Measurements from ENCODE around the gene ZNF83. TPM values are rescaled to one million over a fixed set of nuclear protein-coding genes. Genes with fewer than 3 reads are reported as not detected.
"Not testable (repeated sequence)": the region's sequence is repeated elsewhere in the genome, so short reads cannot be mapped to it uniquely, and the experiment has no call there.

The ZNF83 gene
- polyA plus RNA-seq, 1 of the 3 experiments (the other 2 are of a cell fraction): 30.1 TPM

DNA sequence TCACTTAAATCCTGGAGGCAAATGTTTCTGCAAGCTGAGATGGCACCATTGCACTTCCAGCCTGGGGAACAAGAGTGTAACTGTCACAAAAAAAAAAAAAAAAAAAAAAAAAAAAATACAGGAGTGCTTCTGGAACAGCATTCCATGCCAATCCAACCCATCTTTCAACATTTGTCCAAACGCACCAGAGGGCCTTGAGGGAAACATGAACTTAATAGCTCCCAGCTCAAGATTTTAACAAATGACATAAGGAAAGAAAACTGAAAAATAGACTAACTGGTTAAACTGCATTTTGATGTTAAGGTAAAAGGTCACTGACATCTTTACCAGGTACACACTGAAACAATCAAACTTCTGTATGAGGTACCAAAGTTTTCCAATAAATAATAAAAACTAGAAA lies 47.7 kb upstream of the ZNF83 start:
- H3K4me3 ChIP-seq (ENCODE audit: low read depth in 2 of 2, low read length in 1 of 2): no peak overlapping the region
- no peaks in the 10 kb centered on the region for H3K9me3 ChIP-seq
- H3K9ac ChIP-seq: no peak overlapping the region
- H3K27ac ChIP-seq (ENCODE audit: low read depth in 2 of 2, low read length in 1 of 2): no peak overlapping the region
- no peaks in the 10 kb centered on the region for H3K9me2 ChIP-seq
- H3K27me3 ChIP-seq (ENCODE audit: insufficient read depth): no peaks in the 10 kb centered on the region
- POLR2A ChIA-PET: no interaction called here
- H3K36me3 ChIP-seq (replicated peaks in 1 of 2; ENCODE audit: control insufficient read depth in 1 of 2, insufficient read depth in 2 of 2, low read length in 1 of 2): peaks cover 0 to 5% of the 10 kb centered on the region in 2 experiments
- no peak overlapping the region for H3K4me2 ChIP-seq
- peaks cover 9% of the 10 kb centered on the region for H3F3A ChIP-seq (replicated peaks; ENCODE audit: insufficient read depth)
- no peak for DNase-seq
- no peaks in the 10 kb centered on the region for H4K20me1 ChIP-seq (ENCODE audit: insufficient read depth)
- TF ChIP-seq TEAD4 (IDR thresholded peaks at IDR 0.05; ENCODE audit: borderline replicate concordance, insufficient read depth) (no peak), ELF1 (IDR thresholded peaks at IDR 0.05) (no peak), JUND (IDR thresholded peaks at IDR 0.05) (no peak), NFIC (IDR thresholded peaks at IDR 0.05; ENCODE audit: borderline replicate concordance) (no peak), MEF2A (IDR thresholded peaks at IDR 0.05; ENCODE audit: borderline replicate concordance, low read depth) (no peak), TCF12 (IDR thresholded peaks at IDR 0.05) (no peak), MXI1 (IDR thresholded peaks at IDR 0.05; ENCODE audit: low read depth, low read length) (no peak)
- TF ChIP-seq, protein P1, sequence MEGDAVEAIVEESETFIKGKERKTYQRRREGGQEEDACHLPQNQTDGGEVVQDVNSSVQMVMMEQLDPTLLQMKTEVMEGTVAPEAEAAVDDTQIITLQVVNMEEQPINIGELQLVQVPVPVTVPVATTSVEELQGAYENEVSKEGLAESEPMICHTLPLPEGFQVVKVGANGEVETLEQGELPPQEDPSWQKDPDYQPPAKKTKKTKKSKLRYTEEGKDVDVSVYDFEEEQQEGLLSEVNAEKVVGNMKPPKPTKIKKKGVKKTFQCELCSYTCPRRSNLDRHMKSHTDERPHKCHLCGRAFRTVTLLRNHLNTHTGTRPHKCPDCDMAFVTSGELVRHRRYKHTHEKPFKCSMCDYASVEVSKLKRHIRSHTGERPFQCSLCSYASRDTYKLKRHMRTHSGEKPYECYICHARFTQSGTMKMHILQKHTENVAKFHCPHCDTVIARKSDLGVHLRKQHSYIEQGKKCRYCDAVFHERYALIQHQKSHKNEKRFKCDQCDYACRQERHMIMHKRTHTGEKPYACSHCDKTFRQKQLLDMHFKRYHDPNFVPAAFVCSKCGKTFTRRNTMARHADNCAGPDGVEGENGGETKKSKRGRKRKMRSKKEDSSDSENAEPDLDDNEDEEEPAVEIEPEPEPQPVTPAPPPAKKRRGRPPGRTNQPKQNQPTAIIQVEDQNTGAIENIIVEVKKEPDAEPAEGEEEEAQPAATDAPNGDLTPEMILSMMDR (IDR thresholded peaks at IDR 0.05): no peak
- TF ChIP-seq, protein P2, sequence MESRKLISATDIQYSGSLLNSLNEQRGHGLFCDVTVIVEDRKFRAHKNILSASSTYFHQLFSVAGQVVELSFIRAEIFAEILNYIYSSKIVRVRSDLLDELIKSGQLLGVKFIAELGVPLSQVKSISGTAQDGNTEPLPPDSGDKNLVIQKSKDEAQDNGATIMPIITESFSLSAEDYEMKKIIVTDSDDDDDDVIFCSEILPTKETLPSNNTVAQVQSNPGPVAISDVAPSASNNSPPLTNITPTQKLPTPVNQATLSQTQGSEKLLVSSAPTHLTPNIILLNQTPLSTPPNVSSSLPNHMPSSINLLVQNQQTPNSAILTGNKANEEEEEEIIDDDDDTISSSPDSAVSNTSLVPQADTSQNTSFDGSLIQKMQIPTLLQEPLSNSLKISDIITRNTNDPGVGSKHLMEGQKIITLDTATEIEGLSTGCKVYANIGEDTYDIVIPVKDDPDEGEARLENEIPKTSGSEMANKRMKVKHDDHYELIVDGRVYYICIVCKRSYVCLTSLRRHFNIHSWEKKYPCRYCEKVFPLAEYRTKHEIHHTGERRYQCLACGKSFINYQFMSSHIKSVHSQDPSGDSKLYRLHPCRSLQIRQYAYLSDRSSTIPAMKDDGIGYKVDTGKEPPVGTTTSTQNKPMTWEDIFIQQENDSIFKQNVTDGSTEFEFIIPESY (IDR thresholded peaks at IDR 0.05; ENCODE audit: borderline replicate concordance, low read depth): no peak
- TF ChIP-seq, protein P3, sequence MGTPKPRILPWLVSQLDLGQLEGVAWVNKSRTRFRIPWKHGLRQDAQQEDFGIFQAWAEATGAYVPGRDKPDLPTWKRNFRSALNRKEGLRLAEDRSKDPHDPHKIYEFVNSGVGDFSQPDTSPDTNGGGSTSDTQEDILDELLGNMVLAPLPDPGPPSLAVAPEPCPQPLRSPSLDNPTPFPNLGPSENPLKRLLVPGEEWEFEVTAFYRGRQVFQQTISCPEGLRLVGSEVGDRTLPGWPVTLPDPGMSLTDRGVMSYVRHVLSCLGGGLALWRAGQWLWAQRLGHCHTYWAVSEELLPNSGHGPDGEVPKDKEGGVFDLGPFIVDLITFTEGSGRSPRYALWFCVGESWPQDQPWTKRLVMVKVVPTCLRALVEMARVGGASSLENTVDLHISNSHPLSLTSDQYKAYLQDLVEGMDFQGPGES (IDR thresholded peaks at IDR 0.05; ENCODE audit: low read depth, low read length): no peak
- TF ChIP-seq, protein P4, sequence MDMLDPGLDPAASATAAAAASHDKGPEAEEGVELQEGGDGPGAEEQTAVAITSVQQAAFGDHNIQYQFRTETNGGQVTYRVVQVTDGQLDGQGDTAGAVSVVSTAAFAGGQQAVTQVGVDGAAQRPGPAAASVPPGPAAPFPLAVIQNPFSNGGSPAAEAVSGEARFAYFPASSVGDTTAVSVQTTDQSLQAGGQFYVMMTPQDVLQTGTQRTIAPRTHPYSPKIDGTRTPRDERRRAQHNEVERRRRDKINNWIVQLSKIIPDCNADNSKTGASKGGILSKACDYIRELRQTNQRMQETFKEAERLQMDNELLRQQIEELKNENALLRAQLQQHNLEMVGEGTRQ (IDR thresholded peaks at IDR 0.05; ENCODE audit: borderline replicate concordance, low read depth, low read length): no peak
- TF ChIP-seq, protein P5, sequence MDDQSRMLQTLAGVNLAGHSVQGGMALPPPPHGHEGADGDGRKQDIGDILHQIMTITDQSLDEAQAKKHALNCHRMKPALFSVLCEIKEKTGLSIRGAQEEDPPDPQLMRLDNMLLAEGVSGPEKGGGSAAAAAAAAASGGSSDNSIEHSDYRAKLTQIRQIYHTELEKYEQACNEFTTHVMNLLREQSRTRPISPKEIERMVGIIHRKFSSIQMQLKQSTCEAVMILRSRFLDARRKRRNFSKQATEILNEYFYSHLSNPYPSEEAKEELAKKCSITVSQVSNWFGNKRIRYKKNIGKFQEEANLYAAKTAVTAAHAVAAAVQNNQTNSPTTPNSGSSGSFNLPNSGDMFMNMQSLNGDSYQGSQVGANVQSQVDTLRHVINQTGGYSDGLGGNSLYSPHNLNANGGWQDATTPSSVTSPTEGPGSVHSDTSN (IDR thresholded peaks at IDR 0.05): no peak
- H3K4me1 ChIP-seq (ENCODE audit: control insufficient read depth in 1 of 2, insufficient read depth in 2 of 2, low read depth in 1 of 2, low read length in 1 of 2): peaks cover 0 to 2% of the 10 kb centered on the region in 2 experiments; a peak in 1 of 4 replicates
- H3K79me2 ChIP-seq (ENCODE audit: insufficient read depth): peaks cover 76% of the 10 kb centered on the region
- CTCF ChIA-PET: no interaction called here
- H2AFZ ChIP-seq (ENCODE audit: low read depth): no peak overlapping the region
- WGBS (ENCODE audit: low lambda C conversion rate): 82% methylated on average over 1 of the region's 1 CpG

DNA sequence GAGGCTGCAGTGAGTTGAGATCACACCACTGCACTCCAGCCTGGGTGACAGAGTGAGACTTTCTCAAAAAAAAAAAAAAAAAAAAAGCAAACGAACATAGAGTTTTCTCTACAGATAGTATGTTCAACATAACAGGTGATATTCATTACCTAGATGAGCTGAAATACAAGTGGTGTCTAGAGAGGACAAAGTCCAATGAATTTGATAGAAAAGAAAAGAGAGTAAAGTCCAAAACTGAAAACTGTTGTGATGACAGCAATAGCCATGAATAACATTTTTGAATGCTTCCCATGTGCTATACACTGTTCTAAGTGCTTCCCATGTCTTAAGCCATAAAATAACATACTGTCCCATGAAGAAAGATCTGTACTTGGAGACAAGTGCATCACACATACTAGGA lies 43.1 kb upstream of the ZNF83 start:
- H3K4me1 ChIP-seq (ENCODE audit: control insufficient read depth in 1 of 2, insufficient read depth in 2 of 2, low read depth in 1 of 2, low read length in 1 of 2); H3K27me3 ChIP-seq (ENCODE audit: insufficient read depth); POLR2A ChIA-PET; H3F3A ChIP-seq (replicated peaks; ENCODE audit: insufficient read depth); H3K9me3 ChIP-seq; H3K4me2 ChIP-seq; H3K27ac ChIP-seq (ENCODE audit: low read depth in 2 of 2, low read length in 1 of 2); H3K4me3 ChIP-seq (ENCODE audit: low read depth in 2 of 2, low read length in 1 of 2); H2AFZ ChIP-seq (ENCODE audit: low read depth); DNase-seq; H3K9me2 ChIP-seq; H3K9ac ChIP-seq; H3K36me3 ChIP-seq (replicated peaks in 1 of 2; ENCODE audit: control insufficient read depth in 1 of 2, insufficient read depth in 2 of 2, low read length in 1 of 2); H4K20me1 ChIP-seq (ENCODE audit: insufficient read depth): not testable (repeated sequence)
- WGBS (ENCODE audit: low lambda C conversion rate): 46% methylated on average over 1 of the region's 1 CpG
- CTCF ChIA-PET: interaction anchor here (0.9 kb wide), 1 partner anchor 9 kb away, joined by 3 read pairs; no protein-coding TSS in a partner anchor
- peaks cover 76% of the 10 kb centered on the region for H3K79me2 ChIP-seq (ENCODE audit: insufficient read depth)

Data from SK-N-SH (cell line).